Dermis microvascular lymphatic vessel endothelial cell (primary cell): Measurements from ENCODE around the gene KRTAP1-3. TPM values are rescaled to one million over a fixed set of nuclear protein-coding genes. Genes with fewer than 3 reads are reported as not detected.
"Not testable (repeated sequence)": the region's sequence is repeated elsewhere in the genome, so short reads cannot be mapped to it uniquely, and the experiment has no call there.

Source experiments
- DNase-seq, 2 donors: peaks; one replicate each; pipeline versions ENCODE4 v3.0.0 to v3.0.0-alpha.2; 2010; ENCODE audit warnings: low read depth in 2 of 2
- total RNA-seq: library from RNA; depleted of rRNA; stranded (reverse); fragments of >200 nt; gene quantifications from 2 replicates; pipeline ENCODE4 v1.2.1, GENCODE V29; 2014

KRTAP1-3 gene
- total RNA-seq, result not detected in 2 replicates

- DNase-seq, result not testable (repeated sequence)
These were observed at the start of gene KRTAP1-3 for GRCh38 chr17:41034346-41034935. Gene KRTAP1-3 (minus strand): TSS chr17:41034874. CDS start chr17:41034821, 53 bp downstream.

- not testable (repeated sequence) for DNase-seq
These were observed 49.6 kb upstream of the KRTAP1-3 start, which contains the start of gene KRTAP4-7 for GRCh38 chr17:41084100-41084856. Gene KRTAP4-7 (plus strand): TSS chr17:41084150. CDS start chr17:41084207, 57 bp downstream.

- DNase-seq, result not testable (repeated sequence)
These were observed 48.8 kb upstream of the KRTAP1-3 start for GRCh38 chr17:41083427-41083826.

GRCh38 chr17:41082626-41083025 is 48.0 kb upstream of the KRTAP1-3 start:
- DNase-seq, result no peak

GRCh38 chr17:41076788-41077187 is 42.1 kb upstream of the KRTAP1-3 start:
- no peak for DNase-seq

- DNase-seq, result no peak
These were observed 39.0 kb upstream of the KRTAP1-3 start for GRCh38 chr17:41073676-41074075.

GRCh38 chr17:41071606-41072360 is 37.1 kb upstream of the KRTAP1-3 start:
- DNase-seq, result no peak

GRCh38 chr17:41069031-41069430 is 34.4 kb upstream of the KRTAP1-3 start:
- DNase-seq, result no peak

GRCh38 chr17:41067281-41067680 is 32.6 kb upstream of the KRTAP1-3 start:
- DNase-seq, result no peak

GRCh38 chr17:41065829-41066624 is 31.4 kb upstream of the KRTAP1-3 start, which contains the start of gene KRTAP2-4:
Gene KRTAP2-4 (minus strand): TSS chr17:41065879. CDS start chr17:41065845, 34 bp downstream.
- DNase-seq, result no peak

- not testable (repeated sequence) for DNase-seq
These were observed 30.5 kb upstream of the KRTAP1-3 start for GRCh38 chr17:41065016-41065689.

- DNase-seq, result no peak
These were observed 29.6 kb upstream of the KRTAP1-3 start for GRCh38 chr17:41064301-41064700.

- no peak for DNase-seq
These were observed 28.8 kb upstream of the KRTAP1-3 start for GRCh38 chr17:41063449-41063848.

GRCh38 chr17:41061964-41062363 is 27.3 kb upstream of the KRTAP1-3 start:
- DNase-seq, result no peak

- peak in 1 of 2 donors; percentile 2 for DNase-seq
These were observed 25.5 kb upstream of the KRTAP1-3 start, which contains the start of gene KRTAP2-3 for GRCh38 chr17:41060052-41060604. Gene KRTAP2-3 (minus strand): TSS chr17:41060114. CDS start chr17:41060050, 64 bp downstream.

GRCh38 chr17:41059276-41060051 is 24.8 kb upstream of the KRTAP1-3 start:
- not testable (repeated sequence) for DNase-seq

GRCh38 chr17:41058741-41059140 is 24.1 kb upstream of the KRTAP1-3 start:
- no peak for DNase-seq

GRCh38 chr17:41057547-41057946 is 22.9 kb upstream of the KRTAP1-3 start:
- no peak for DNase-seq

GRCh38 chr17:41055130-41055529 is 20.5 kb upstream of the KRTAP1-3 start, which contains the start of gene KRTAP2-2:
Gene KRTAP2-2 (minus strand): TSS chr17:41055230. CDS start chr17:41055211, 19 bp downstream.
- not testable (repeated sequence) for DNase-seq
